GM19468 (cell line): ENCODE data around the gene STX2.
"Not testable (repeated sequence)": the region's sequence is repeated elsewhere in the genome, so short reads cannot be mapped to it uniquely, and the experiment has no call there.

Experiments used
- ATAC-seq: cut with Tn5 transposase; IDR thresholded peaks from one replicate; pipeline ENCODE4 v1.9.1; 2021; ENCODE audit warnings: mild to moderate bottlenecking, moderate library complexity, moderate number of reproducible peaks; ENCODE audit not compliant: unreplicated experiment; ENCODE audit errors: extremely low read depth

The STX2 gene

DNA sequence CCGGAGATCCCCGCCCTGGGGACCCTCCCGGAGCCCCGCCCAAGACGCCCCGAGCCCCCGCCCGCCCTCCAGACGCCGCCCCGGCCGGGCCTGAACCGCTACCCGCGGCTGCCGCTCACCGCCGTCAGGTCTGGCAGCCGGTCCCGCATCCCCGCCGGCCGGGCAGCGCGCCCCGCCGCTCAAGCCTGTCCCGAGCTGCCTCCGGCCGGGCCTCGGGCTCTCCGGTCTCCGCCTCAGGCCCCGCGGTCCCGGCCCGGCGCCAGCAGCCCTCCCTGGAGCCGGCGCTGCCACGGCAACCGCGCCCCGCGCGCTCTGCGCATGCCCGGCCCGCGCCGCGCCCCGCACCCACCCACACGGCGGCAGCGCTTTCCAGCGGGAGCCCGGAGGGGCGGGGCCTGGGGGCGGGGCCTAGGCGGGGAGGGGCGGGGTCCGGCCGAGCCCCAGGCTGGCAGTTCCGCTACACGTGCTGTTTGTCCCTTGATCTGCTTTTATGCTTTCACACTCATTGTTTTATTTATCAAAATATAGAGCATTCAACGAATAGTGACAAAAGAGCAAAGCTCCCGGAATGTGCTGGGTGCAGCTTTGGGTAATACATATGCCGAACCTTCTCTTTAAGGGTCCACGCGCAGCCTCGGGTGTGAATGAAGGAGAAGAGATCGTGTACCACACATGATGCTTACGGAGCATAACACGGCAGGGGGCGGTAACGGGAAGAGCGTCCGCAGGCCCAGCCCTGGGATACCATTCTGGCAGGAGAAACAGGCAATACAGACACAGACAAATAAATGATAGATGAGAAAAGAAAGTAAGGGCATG is at the start of gene STX2:
Gene STX2 (minus strand): TSS at position 300 of the 819 bp plus-strand sequence. CDS start 151 bp downstream, at position 149.
- peak; percentile 73 for ATAC-seq

DNA sequence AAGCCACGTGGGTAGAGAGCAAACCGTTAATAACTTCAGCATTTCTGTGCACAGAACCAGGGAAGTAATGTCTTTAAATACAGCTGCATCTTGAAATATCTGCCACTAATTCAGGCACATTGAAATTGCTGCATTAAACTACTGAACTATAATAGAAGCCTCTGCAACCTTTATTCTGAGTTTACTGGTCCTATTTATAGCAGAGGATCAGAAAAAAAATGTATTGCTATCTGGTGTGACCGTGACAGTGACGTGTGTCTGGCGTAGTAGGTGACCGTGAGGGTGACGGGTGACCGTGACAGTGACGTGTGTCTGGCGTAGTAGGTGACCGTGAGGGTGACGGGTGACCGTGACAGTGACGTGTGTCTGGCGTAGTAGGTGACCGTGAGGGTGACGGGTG is 48.1 kb upstream of the STX2 start:
- ATAC-seq: not testable (repeated sequence)

DNA sequence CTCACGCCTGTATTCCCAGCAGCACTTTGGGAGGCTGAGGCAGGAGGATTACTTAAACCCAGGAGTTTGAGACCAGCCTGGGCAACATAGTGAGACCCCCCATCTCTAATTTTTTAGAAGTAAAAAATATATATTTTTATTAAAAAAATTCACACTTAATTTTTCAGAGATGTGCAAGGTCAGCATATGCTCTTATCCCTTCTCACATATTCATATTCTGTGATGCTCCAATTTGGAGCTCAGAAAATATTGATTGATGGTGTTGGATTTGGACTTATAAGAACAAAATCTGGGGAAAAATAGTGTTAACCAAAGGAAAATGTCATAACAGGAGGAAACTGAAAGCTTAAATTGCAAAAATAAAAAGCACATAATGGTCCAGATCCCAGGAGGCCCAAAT is 42.5 kb upstream of the STX2 start:
- no peak for ATAC-seq

DNA sequence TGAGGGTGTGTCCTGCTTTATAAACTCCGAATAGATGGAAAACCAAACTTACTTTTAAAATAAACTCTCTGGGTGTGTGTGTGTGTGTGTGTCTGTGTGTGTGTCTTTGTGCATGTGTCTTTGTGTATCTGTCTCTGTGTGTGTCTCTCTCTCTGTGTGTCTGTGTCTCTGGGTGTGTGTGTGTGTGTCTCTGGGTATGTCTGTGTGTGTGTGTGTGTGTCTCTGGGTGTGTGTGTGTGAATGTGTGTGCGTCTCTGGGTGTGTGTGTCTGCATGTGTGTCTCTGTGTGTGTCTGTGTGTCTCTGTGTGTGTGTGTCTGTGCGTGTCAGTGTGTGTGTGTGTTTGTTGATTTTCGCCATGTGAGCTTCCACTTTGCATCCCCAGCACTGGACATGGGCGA is 42.0 kb upstream of the STX2 start:
- ATAC-seq: no peak

DNA sequence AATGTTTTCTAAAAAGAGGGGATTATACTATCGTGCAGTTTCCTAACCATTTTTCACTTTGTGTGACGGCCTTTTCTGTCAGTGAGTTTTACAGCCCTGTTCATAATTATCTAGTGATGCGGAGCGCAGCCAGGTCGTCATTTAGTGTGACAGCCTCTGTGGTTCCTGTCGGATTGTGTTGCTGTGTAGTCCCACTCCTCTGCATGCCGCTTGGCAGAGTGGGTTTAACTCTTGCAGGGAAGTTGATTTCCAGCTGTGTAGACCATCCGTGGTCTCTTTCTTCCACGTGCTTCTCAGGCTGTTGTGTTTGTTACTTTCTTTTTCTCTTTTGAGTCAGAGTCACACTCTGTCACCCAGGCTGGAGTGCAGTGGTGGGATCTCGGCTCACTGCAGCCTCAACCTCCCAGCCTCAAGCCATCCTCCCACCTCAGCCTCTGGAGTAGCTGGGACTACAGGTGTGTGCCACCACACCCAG is 41.4 kb upstream of the STX2 start:
- peak; percentile 69 for ATAC-seq

DNA sequence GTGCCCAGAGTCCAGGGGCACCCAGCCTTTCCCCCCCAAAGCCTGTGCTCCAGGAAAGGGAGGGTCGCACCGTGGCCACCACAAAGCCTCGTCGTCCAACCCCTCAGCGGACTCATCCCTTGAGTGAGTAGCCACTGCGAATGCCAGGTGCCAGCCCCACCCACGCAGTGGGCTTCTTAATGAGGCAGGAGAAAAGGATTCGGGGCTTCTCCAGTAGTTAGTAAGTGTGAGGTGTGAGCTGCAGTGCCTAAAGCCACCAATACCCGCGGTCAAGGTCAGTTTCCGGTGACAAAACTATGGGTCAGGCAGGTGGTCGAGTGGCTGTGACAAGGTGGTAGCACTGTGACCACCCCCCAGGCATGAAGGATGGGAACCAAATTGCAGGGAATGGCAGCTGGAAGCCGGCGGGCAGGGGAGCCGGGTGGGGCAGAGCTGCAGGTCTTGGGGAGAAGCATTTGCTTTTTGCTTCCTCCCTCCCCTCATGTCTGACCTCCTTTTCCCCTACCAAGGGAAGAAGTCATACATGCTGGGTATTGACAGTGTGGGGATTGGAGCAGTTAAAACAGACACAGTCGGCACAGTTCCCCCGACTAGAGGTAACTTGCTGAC is 40.8 kb upstream of the STX2 start:
- ATAC-seq: no peak

DNA sequence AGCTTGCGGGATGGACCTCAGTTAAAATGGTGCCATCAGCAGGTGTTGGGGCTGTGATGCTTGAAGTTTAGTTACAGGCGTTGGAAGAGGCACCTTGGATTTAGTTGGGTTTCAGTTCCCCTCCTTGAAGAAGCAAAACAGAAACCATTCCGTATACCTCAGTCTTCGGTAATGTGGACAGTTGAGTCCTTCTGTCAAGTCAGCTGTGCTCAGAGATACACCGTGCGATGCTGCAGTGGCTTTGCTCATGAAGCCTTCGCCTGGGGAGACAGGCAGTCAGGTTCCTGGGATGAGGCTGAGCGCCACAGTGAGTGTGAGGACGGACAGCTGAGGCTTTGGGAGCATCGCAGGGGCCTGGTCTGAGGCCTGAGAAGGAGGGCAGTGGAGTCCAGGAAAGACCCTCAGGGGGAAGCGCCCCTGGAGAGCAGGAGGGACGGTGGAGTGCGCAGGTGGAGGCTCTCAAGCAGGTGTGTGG is 40.2 kb upstream of the STX2 start:
- ATAC-seq: peak; percentile 74

DNA sequence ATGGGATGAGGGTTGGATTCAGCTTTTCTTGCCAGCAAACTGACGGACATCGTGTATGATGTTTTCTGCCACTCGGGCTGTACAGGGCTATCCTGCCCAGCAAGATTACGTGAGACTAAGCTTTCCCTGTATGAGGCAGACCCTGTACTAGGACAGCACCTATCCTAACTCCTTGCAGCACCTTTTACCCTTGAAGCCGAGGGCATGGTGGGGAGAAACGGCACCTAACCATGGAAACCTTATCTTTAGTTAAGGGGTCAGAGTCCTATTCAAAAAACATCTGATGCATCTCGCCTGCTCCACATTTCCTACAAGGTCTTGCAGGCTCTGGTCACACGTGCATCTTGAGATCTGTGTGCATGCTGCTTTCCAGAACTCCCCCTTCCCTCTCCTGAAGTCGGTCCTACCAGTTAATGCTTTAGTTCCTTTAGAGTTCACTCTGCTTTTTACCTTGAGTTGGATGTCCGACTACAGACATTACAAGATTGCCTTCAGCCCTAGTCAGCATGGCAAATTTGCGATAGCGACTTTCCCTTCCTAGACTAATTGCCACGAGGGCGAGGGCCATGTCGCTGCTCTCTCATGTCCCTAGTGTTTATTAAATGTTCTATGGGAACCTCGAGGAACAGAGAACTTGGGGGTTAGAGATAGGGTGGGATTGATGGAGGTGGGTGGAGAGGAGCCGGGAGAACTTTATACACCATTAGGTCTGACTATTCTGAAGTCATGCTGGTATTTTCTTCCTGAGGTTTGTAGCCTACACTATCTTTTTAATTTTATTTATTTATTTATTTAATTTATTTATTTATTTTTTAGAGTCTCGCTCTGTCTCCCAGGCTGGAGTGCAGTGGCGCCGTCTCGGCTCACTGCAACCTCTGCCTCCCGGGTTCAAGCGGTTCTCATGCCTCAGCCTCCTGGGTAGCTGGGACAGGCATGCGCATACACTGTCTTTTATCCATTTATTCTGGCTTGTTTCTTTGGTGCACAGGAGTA is 39.4 kb upstream of the STX2 start:
- ATAC-seq: no peak

DNA sequence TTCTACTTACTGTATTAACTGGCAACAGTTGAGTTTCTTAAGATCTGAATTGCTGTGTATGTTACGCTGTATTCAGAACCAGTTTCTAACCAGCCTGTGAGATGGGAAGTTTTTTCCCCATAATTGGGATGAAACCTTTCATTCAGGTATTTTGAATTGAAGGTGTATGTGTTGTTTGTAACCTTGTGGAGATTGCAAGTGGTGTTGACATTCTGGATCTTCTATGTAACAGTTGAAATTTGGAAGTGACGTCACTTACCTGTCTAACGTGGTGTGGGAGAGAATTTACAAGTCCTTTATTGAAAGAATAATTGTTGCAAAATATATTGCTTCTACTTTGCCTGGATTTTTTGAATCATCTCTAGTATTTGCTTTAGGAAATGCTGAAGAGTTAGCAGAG is 38.3 kb upstream of the STX2 start:
- no peak for ATAC-seq

DNA sequence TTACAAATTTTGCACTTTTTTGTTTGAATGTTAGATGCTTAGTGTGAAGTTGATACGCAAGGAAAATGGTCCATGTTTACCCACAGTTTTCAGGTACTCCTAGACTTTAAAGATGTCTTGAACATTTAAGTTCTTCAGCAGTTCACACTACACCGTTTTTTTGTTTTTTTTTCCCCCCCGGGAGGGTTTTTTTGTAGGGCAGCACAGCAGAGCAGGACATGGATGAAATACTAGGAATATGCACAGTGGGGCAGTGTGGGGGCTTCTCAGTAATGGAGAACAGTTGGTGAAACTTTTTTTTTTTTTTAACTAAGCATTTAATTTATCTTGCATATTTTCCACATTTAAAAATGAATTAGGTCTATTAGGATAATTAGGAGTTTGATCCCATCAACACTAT is 37.7 kb upstream of the STX2 start:
- ATAC-seq: no peak

DNA sequence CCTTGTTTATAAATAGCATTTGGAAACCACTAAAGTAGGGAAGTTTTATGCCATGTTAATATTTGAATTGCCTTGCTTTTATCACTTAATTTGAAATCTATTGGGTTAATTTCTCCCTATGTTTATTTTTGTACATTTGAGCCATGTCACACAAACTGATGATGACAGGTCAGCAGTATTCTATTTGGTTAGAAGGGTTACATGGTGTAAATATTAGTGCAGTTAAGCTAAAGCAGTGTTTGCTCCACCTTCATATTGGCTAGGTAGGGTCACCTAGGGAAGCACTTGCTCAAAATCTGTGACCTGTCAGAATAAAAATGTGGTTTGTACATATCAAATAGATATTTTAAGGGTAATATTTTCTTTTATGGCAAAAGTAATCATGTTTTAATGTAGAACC is 37.2 kb upstream of the STX2 start:
- no peak for ATAC-seq

DNA sequence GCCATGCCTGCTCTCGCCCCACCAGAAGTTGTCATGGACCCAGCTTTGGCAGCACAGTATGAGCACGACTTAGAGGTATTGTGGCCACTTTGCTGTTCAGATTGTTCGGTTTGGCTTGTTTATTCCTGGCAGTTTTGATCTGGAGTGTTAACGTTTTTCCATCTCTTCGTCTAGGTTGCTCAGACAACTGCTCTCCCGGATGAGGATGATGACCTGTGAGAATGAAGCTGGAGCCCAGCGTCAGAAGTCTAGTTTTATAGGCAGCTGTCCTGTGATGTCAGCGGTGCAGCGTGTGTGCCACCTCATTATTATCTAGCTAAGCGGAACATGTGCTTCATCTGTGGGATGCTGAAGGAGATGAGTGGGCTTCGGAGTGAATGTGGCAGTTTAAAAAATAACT is 36.7 kb upstream of the STX2 start:
- not testable (repeated sequence) for ATAC-seq

DNA sequence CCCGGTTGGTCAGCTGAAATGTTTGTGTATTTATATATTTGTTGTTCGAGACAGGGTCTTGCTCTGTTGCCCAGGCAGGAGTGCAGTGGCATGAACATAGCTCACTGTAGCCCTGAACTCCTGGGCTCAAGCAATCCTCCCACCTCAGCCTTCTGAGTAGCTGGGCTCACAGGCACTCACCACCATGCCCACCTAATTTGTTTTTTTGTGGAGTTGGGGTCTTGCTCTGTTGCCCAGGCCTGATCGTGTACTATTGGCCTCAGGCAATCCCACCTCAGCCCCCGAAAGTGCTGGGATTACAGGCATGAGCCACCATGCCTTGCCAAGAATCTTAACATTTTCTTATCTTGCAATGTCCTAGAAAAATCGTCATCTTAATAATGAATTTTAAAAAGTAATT is 36.1 kb upstream of the STX2 start:
- no peak for ATAC-seq

DNA sequence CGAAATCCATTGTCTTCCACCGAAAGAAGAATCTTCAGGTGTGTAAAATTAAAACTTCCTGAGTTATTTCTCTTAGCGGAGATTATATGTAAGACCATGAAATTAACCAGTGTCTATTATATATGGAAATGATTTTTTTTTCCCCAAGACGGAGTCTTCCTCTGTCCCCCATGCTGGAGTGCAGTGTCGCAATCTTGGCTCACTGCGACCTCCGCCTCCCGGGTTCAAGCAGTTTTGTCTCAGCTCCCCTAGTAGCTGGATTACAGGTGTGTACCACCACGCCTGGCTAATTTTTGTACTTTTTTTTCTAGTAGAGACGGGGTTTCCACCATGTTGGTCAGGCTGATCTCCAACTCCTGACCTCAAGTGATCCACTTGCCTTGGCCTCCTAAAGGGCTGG is 35.6 kb upstream of the STX2 start:
- no peak for ATAC-seq

DNA sequence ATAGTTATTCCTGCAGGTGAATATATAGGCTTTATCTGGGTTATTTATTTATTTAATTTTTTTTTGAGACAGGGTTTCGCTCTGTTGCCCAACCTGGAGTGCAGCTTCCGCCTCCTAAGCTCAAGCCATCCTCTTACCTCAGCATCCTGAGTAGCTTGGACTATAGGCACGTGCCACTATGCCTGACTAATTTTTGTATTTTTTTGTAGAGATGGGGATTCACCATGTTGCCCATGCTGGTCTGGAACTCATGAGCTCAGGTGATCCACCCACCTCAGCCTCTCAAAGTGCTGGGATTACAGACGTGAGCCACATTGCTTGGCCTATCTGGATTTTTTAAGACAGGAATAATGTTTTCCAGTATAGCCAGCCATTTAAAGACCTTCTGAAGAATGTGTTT is 34.8 kb upstream of the STX2 start:
- no peak for ATAC-seq

DNA sequence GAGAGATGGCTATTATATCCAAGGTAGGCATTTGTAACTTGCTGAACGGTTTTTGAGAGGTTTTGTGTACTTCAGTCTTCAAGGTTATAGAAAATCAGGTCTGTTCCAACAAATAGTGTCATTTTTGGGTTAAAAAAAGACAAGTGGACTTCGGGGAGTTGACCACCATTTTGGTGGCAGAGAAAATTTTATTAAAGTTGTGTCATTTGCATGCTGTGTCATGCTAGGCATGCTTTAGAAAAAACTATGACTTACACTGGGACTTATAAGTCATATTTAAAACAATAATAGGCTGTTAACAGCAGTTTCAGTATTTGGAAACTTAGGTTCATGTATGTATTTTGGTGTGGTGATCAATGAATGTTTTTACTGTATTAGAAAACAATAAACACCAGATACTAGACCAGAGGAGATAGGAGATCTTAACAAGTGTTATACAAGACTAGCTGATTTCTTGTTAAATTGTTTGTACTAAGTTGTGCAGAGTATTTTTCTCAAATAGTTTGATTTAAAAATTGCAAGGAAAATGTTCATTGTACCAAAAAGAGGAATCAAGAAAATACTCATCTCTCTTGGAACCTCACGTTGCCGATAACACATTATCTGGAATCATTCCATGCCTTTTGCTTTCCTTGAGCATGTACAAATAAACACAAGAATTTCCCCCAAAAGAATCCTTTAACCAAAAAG is 34.2 kb upstream of the STX2 start:
- no peak for ATAC-seq

DNA sequence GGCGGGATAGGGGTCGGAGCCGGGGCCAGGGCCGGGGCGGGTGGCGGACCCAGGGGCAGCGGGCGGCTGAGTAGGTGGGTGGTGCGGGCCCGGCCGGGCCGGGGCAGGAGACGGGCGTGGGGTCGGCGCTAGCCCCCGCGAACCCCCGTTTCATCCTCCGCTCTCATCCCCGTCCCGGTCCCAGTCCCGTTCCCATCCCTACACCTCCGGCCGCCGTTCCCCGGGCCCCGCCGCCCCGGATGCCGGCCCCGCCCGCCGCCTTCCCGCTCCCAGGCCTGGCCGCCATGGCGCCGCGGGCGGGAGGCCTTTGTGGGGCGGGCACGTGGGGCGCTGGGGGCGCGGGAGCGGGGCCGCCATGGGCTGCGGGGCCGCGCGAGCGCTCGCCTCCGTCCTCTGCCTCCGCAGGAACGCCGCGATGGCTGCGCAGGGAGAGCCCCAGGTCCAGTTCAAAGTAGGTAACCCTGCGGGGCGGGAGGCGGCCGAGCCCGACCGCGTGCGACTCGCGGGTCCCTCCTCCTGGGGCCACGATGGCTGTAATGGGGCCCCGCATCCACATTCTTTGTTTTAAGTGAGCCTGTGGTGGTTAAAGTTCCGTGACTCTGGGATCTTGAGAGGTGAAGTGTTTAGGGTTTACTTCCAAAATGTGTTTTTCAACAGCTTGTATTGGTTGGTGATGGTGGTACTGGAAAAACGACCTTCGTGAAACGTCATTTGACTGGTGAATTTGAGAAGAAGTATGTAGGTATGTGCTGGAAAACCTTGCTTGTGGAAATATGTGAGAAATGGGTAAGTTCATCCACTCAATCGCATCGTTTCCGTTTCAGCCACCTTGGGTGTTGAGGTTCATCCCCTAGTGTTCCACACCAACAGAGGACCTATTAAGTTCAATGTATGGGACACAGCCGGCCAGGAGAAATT is 33.4 kb upstream of the STX2 start:
- no peak for ATAC-seq

DNA sequence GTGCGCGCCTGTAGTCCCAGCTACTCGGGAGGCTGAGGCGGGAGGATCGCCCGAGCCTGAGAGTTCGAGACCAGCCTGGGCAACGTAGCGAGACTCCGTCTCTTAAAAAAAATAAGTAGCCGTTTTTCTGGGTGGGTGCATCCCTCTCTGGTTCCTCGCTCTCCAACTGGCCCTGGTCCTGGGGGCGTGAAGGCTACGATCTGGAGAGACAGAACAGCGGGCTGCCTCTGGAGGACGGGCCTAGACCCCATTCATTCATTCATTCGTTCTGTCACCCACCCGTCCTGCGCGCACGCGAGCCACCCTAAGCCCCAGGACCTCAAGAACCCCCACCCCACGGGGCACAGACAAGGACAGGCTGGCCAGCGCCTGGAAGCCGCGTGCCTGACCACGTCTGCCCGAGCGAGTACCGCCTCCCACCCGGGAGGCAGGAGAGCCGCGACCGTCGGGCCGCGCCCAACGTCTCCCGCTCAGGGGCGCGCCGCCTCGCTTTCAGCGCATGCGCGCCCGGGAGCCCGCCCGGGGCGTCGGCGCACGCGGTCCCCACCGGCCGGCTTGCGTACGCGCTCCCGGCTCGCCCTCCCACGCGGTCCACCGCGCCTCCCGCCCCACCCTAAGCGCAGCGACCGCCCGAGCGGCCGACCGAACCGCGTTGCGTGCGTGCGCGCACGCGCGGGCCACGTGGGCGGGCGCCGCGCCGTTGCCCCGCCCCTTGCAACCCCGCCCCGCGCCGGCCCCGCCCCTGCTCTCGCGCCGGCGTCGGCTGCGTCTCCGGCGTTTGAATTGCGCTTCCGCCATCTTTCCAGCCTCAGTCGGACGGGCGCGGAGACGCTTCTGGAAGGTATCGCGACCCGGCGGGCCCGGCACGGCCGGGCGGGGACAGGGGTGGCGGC is 32.5 kb upstream of the STX2 start, which contains the start of gene RAN:
Gene RAN (plus strand): TSS at position 781 of the 893 bp plus-strand sequence. CDS start 528 bp downstream, outside the sequence.
- ATAC-seq: peak; percentile 77
